HCT116 (cell line): ENCODE results near the gene ENDOD1.

ENCODE experiments used
- EZH2phosphoT487 ChIP-seq: fragments of 200-600 bp; IDR thresholded peaks from 2 replicates; pipeline ENCODE4 v1.6.1; 2018; ENCODE audit warnings: antibody characterized with exemption, borderline replicate concordance
- JUND ChIP-seq: IDR thresholded peaks from 2 replicates; pipeline ENCODE4 v1.6.1; 2012
- POLR2A ChIP-seq: IDR thresholded peaks from 2 replicates; pipeline ENCODE4 v1.7.0; 2011; ENCODE audit warnings: borderline replicate concordance; ENCODE audit not compliant: insufficient read depth, insufficient read length; ENCODE audit errors: extremely low read depth
- ZNF274 ChIP-seq: fragments of 200-500 bp; sonication (Bioruptor generic); IDR thresholded peaks from 2 replicates; pipeline ENCODE4 v1.6.1; 2014; ENCODE audit warnings: mild to moderate bottlenecking, low read depth, low read length, inconsistent platforms
- TF ChIP-seq, protein P1 (sequence below): IDR thresholded peaks from 2 replicates; pipeline ENCODE4 v1.6.1; 2012; ENCODE audit warnings: low read depth
- TF ChIP-seq, protein P2 (sequence below), 3 experiments: fragments of 200-600 bp in 1 of 3; sonication (generic) in 1 of 3; IDR thresholded peaks in 2 of 3; conservative IDR thresholded peaks in 1 of 3; 2 replicates each; pipeline ENCODE4 v1.5.1; 2012 to 2017; ENCODE audit warnings: low read depth in 2 of 3, low read length in 2 of 3, antibody characterized with exemption in 1 of 3, borderline replicate concordance in 1 of 3, control low read depth in 1 of 3, mild to moderate bottlenecking in 1 of 3, mixed read lengths in 1 of 3, mixed run types in 1 of 3, moderate library complexity in 1 of 3; ENCODE audit not compliant: insufficient read depth in 1 of 3

DNA sequence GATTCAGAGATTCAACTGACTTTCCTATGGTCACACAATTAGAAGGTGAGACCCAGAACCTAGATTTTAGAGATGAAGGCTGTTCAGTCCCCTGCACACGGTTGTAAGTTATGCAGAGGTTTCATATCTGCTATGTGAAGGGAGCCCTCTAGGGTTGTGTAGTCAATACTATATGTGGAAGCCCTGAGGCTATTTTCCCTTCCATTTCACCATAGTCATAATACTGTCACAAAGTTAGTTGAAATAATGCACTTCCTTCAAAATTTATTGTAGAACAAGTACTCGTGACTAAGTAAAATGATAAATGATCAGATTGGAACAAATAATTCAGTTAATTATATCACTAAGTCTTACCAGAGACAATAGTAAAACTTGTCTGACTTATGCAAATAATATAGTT lies 48.8 kb downstream of the ENDOD1 start:
- TF ChIP-seq EZH2phosphoT487 = no peak
- TF ChIP-seq, protein P1, sequence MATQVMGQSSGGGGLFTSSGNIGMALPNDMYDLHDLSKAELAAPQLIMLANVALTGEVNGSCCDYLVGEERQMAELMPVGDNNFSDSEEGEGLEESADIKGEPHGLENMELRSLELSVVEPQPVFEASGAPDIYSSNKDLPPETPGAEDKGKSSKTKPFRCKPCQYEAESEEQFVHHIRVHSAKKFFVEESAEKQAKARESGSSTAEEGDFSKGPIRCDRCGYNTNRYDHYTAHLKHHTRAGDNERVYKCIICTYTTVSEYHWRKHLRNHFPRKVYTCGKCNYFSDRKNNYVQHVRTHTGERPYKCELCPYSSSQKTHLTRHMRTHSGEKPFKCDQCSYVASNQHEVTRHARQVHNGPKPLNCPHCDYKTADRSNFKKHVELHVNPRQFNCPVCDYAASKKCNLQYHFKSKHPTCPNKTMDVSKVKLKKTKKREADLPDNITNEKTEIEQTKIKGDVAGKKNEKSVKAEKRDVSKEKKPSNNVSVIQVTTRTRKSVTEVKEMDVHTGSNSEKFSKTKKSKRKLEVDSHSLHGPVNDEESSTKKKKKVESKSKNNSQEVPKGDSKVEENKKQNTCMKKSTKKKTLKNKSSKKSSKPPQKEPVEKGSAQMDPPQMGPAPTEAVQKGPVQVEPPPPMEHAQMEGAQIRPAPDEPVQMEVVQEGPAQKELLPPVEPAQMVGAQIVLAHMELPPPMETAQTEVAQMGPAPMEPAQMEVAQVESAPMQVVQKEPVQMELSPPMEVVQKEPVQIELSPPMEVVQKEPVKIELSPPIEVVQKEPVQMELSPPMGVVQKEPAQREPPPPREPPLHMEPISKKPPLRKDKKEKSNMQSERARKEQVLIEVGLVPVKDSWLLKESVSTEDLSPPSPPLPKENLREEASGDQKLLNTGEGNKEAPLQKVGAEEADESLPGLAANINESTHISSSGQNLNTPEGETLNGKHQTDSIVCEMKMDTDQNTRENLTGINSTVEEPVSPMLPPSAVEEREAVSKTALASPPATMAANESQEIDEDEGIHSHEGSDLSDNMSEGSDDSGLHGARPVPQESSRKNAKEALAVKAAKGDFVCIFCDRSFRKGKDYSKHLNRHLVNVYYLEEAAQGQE = no peak
- no peak for TF ChIP-seq POLR2A
- TF ChIP-seq, protein P2, sequence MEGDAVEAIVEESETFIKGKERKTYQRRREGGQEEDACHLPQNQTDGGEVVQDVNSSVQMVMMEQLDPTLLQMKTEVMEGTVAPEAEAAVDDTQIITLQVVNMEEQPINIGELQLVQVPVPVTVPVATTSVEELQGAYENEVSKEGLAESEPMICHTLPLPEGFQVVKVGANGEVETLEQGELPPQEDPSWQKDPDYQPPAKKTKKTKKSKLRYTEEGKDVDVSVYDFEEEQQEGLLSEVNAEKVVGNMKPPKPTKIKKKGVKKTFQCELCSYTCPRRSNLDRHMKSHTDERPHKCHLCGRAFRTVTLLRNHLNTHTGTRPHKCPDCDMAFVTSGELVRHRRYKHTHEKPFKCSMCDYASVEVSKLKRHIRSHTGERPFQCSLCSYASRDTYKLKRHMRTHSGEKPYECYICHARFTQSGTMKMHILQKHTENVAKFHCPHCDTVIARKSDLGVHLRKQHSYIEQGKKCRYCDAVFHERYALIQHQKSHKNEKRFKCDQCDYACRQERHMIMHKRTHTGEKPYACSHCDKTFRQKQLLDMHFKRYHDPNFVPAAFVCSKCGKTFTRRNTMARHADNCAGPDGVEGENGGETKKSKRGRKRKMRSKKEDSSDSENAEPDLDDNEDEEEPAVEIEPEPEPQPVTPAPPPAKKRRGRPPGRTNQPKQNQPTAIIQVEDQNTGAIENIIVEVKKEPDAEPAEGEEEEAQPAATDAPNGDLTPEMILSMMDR (IDR thresholded peaks at IDR 0.05 in 2 of 3, conservative IDR thresholded peaks at IDR 0.05 in 1 of 3; ENCODE audit: borderline replicate concordance in 1 of 3, insufficient read depth in 1 of 3, low read depth in 2 of 3, low read length in 2 of 3) = peak; percentile 19 to 62 (median 36); a peak in 2 of 6 replicates
- no peak for TF ChIP-seq JUND
- TF ChIP-seq ZNF274 = no peak
